Activated CD4-positive, alpha-beta T cell treated with anti-CD3 and anti-CD28 coated beads, Interleukin-10, Interleukin-2, amounts not matched to agents 100 ng/mL and 50 ng/mL, durations not matched to agents 16 hours and 8 hours (primary cell): Measurements from ENCODE around the gene FUT1.
"Not testable (repeated sequence)": the region's sequence is repeated elsewhere in the genome, so short reads cannot be mapped to it uniquely, and the experiment has no call there.

Experiments
- DNase-seq: peaks from one replicate; pipeline ENCODE4 v3.0.0-alpha.2; 2020

FUT1 gene

GRCh38 chr19:48740164-48740972, 12.1 kb downstream of the FUT1 start, which contains the start of gene RASIP1:
TSS of gene RASIP1 (minus strand) at chr19:48740610. CDS start at chr19:48740282, 328 bp downstream.
- no peak for DNase-seq

- DNase-seq: no peak
Measured at GRCh38 chr19:48739404-48740163, 12.9 kb downstream of the FUT1 start.

GRCh38 chr19:48738557-48739403, 13.7 kb downstream of the FUT1 start:
- DNase-seq: peak; percentile 96

GRCh38 chr19:48737360-48737998, 15.0 kb downstream of the FUT1 start:
- DNase-seq: no peak

- no peak for DNase-seq
Measured at GRCh38 chr19:48735031-48735615, 17.3 kb downstream of the FUT1 start.

GRCh38 chr19:48734625-48735024, 17.8 kb downstream of the FUT1 start:
- no peak for DNase-seq

- DNase-seq: no peak
Measured at GRCh38 chr19:48731452-48731851, 21.0 kb downstream of the FUT1 start.

- no peak for DNase-seq
Measured at GRCh38 chr19:48728911-48729664, 23.4 kb downstream of the FUT1 start.

GRCh38 chr19:48726556-48726955, 25.9 kb downstream of the FUT1 start:
- peak; percentile 69 for DNase-seq

GRCh38 chr19:48724796-48725753, 27.4 kb downstream of the FUT1 start:
- DNase-seq: peak; percentile 66

GRCh38 chr19:48722196-48722708, 30.2 kb downstream of the FUT1 start:
- no peak for DNase-seq

GRCh38 chr19:48720613-48721296, 31.7 kb downstream of the FUT1 start:
- peak; percentile 97 for DNase-seq

GRCh38 chr19:48720251-48720612, 32.2 kb downstream of the FUT1 start:
- DNase-seq: no peak

GRCh38 chr19:48719263-48720171, 32.9 kb downstream of the FUT1 start, which contains the start of gene MAMSTR:
TSS of gene MAMSTR (minus strand) at chr19:48719725. CDS start at chr19:48719031, 694 bp downstream.
- no peak for DNase-seq

GRCh38 chr19:48718711-48719231, 33.7 kb downstream of the FUT1 start:
- DNase-seq: no peak

- DNase-seq: not testable (repeated sequence)
Measured at GRCh38 chr19:48718106-48718505, 34.3 kb downstream of the FUT1 start.

- DNase-seq: no peak
Measured at GRCh38 chr19:48716562-48717291, 35.7 kb downstream of the FUT1 start.
